Measurements from ENCODE around the gene ADAMTS2. TPM values are rescaled to one million over a fixed set of nuclear protein-coding genes. Genes with fewer than 3 reads are reported as not detected.

Gene ADAMTS2
- total and polyA plus RNA-seq, 2 donors (not counting 3 experiments of a cell fraction or from before 2014, with no cell fraction given) = not detected

DNA sequence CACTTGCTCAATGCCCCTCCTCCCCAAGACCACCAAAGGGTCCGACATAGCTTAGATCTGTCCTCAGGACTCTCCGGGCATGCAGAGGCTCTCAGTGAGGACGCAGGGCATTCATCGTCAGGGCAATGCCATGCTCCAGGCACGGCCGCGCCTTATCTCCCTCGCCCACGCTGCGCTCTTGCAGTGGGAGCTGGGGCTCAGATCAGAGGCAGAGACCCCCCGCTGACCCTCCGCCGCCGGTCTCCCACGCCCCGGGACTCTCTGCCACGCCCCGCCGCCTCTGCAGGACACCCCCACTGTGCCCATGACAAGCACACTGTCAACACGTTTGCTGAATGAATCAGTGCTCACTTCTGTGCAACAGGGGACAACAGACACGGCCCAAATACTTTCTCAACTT lies 140.7 kb downstream of the ADAMTS2 start:
- Histone ChIP-seq H3K4me1 (ENCODE audit: control insufficient read depth, extremely low read depth, insufficient read depth, low read length) (no peaks in the 10 kb centered on the region), H3K36me3 (ENCODE audit: control insufficient read depth in 2 of 2, extremely low read depth in 1 of 2, insufficient read depth in 2 of 2, low read length in 2 of 2) (no peaks in the 10 kb centered on the region), H3K27me3 (ENCODE audit: control insufficient read depth in 2 of 2, insufficient read depth in 2 of 2, low read length in 2 of 2) (no peaks in the 10 kb centered on the region), H3K9ac (replicated peaks; ENCODE audit: extremely low read depth, insufficient read depth, low read length) (no peak overlapping the region), H3K27ac (ENCODE audit: insufficient read depth, low read depth, low read length) (no peak overlapping the region), H3K9me1 (replicated peaks; ENCODE audit: control insufficient read depth, extremely low read depth, insufficient read depth, low read length) (no peaks in the 10 kb centered on the region), H2AFZ (ENCODE audit: low read depth, low read length) (no peak overlapping the region), H3K9me3 (replicated peaks; ENCODE audit: control insufficient read depth, insufficient read depth, low read length) (peaks cover 7% of the 10 kb centered on the region), H3K4me3 (replicated peaks in 1 of 3; ENCODE audit: insufficient read depth in 1 of 3, low read depth in 1 of 3, low read length in 3 of 3) (no peak overlapping the region), H3K79me2 (ENCODE audit: control insufficient read depth, insufficient read depth, low read length) (no peaks in the 10 kb centered on the region), H3K4me2 (ENCODE audit: insufficient read depth, low read length) (no peak overlapping the region), H4K20me1 (replicated peaks; ENCODE audit: control insufficient read depth, extremely low read depth, insufficient read depth, low read length) (no peaks in the 10 kb centered on the region)
- FAIRE-seq (no peak), DNase-seq (ENCODE audit: low read depth, low spot score) (no peak)
- CTCF ChIA-PET = no interaction called here
- TF ChIP-seq EZH2 (IDR thresholded peaks at IDR 0.05; ENCODE audit: borderline replicate concordance, low read depth, low read length, severe bottlenecking) (no peak), GATA2 (IDR thresholded peaks at IDR 0.05; ENCODE audit: insufficient read depth, insufficient read length, low read depth, low read length) (no peak), POLR2A (IDR thresholded peaks at IDR 0.05; ENCODE audit: low read depth, low read length) (no peak), POLR2AphosphoS5 (IDR thresholded peaks at IDR 0.05; ENCODE audit: insufficient read depth, low read depth, low read length) (no peak), FOS (IDR thresholded peaks at IDR 0.05; ENCODE audit: borderline replicate concordance, insufficient read depth, low read length) (no peak), MYC (IDR thresholded peaks at IDR 0.05; ENCODE audit: low read depth, low read length) (no peak), JUN (IDR thresholded peaks at IDR 0.05; ENCODE audit: borderline replicate concordance, insufficient read depth, insufficient read length, low read depth) (no peak)
- TF ChIP-seq, protein P1, sequence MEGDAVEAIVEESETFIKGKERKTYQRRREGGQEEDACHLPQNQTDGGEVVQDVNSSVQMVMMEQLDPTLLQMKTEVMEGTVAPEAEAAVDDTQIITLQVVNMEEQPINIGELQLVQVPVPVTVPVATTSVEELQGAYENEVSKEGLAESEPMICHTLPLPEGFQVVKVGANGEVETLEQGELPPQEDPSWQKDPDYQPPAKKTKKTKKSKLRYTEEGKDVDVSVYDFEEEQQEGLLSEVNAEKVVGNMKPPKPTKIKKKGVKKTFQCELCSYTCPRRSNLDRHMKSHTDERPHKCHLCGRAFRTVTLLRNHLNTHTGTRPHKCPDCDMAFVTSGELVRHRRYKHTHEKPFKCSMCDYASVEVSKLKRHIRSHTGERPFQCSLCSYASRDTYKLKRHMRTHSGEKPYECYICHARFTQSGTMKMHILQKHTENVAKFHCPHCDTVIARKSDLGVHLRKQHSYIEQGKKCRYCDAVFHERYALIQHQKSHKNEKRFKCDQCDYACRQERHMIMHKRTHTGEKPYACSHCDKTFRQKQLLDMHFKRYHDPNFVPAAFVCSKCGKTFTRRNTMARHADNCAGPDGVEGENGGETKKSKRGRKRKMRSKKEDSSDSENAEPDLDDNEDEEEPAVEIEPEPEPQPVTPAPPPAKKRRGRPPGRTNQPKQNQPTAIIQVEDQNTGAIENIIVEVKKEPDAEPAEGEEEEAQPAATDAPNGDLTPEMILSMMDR (IDR thresholded peaks at IDR 0.05; ENCODE audit: extremely low read depth in 1 of 2, insufficient read depth in 1 of 2, low read depth in 1 of 2, low read length in 2 of 2) = no peak
- TF ChIP-seq, protein P2, sequence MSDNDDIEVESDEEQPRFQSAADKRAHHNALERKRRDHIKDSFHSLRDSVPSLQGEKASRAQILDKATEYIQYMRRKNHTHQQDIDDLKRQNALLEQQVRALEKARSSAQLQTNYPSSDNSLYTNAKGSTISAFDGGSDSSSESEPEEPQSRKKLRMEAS (IDR thresholded peaks at IDR 0.05; ENCODE audit: insufficient read depth, insufficient read length) = no peak
- no TSS peak for BruUV-seq (replicated peaks)
- POLR2A ChIA-PET = no interaction called here
- intact Hi-C loops (cut with micrococcal nuclease) (no loop called here), dilution Hi-C loops (cut with MboI; ENCODE audit: extremely low pct_ligation_motif_present, low sequenced_read_pairs) (no loop called here)
